NOMO-1 treated with DMSO at 0.1 percent for 48 hours (cell line): ENCODE data around the gene CPZ.
"Not testable (repeated sequence)": the region's sequence is repeated elsewhere in the genome, so short reads cannot be mapped to it uniquely, and the experiment has no call there.

Source experiments
- DNase-seq: peaks from one replicate; lab custom pipeline; 2025; ENCODE audit not compliant: unreplicated experiment; lab: John Stamatoyannopoulos, UW

CPZ gene

DNA sequence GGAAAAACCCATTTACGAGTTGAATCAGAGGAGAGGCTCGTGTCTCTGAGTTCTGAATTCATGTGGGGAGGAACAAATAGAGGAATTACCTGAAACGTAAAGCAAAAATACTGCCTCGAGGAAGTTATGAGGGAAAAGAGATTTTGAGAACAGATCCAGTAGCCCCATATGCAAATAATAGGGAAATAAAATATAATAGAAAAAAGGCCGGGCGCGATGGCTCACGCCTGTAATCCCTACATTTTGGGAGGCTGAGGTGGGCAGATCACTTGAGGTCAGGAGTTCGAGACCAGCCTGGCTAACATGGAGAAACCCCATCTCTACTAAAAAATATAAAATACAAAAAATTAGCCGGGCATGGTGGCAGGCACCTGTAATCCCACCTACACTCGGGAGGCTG, 42.2 kb downstream of the CPZ start:
- DNase-seq, result not testable (repeated sequence)

DNA sequence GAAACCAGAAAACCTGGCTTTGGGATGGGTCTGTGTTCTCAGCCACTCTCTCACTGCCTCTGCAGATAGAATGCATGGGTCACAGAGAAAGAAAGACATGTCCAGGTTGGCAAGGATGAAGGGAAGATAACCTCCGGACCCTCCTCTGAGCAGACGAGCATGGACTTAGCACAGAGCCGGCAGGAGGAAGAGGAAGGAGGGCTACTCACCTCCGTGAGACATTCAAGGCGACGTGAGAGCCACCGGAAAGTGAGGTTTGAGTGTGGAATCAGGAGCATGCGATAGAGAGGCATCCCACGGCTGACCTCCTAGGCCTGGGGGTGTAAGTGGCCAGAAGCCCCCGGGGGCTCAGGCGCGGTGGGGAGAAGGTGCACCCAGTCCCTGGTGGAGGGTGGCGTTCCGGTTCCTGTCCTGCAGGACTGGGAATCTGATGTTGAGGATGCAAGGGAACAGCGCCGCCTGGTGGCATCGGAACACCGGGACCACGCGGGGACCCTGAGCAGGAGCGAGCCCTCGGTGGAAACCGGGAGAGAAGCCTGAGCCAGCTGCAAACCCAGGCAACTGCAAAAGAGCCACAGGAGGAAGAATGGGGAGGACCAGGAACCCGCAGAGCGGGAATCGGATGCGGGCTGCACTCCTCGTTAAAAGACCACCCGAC, 43.5 kb downstream of the CPZ start:
- not testable (repeated sequence) for DNase-seq

DNA sequence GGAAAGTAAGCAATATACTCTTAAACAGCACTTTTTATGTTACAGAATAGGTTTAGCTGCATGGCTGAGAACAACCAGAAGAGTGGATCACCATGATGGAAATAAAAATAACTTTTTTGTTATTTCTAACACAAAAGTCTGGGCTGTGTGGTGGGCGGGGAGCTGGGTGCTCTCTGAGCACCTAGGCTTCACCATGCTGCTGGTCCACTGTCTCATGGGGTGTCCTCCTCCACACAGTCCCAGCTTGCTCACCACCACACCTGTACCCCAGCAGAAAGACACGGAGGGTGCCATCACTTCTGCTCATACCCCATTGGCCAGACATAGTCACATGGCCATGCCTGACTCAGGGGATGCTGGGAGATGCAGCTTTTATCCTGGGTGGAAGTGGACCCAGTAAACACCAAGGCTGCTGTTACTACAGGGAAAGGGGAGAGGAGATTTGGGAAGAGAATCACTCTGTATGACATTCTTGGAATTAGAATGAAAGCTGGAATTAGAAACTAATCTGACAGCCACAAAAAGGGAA, 45.0 kb downstream of the CPZ start:
- no peak for DNase-seq

DNA sequence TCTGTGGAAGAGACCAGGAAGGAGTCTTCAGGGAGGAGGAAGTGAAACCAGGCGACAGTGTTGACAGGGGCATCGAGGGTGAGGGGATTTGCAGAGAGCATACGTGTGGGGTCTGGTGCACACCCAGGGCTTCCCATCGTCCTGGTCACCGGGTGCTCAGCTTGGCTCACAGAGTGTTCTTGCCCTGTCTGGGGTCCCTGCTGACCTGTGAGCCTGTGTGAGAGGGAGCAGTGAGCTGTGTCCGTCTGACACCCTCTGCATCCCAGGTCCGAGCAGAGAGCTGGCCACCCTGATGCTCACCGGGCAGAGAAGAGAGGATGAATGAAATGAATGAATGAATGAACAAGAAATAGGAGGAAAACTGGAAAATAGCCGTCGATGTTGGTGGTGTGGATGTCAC, 46.5 kb downstream of the CPZ start:
- no peak for DNase-seq

DNA sequence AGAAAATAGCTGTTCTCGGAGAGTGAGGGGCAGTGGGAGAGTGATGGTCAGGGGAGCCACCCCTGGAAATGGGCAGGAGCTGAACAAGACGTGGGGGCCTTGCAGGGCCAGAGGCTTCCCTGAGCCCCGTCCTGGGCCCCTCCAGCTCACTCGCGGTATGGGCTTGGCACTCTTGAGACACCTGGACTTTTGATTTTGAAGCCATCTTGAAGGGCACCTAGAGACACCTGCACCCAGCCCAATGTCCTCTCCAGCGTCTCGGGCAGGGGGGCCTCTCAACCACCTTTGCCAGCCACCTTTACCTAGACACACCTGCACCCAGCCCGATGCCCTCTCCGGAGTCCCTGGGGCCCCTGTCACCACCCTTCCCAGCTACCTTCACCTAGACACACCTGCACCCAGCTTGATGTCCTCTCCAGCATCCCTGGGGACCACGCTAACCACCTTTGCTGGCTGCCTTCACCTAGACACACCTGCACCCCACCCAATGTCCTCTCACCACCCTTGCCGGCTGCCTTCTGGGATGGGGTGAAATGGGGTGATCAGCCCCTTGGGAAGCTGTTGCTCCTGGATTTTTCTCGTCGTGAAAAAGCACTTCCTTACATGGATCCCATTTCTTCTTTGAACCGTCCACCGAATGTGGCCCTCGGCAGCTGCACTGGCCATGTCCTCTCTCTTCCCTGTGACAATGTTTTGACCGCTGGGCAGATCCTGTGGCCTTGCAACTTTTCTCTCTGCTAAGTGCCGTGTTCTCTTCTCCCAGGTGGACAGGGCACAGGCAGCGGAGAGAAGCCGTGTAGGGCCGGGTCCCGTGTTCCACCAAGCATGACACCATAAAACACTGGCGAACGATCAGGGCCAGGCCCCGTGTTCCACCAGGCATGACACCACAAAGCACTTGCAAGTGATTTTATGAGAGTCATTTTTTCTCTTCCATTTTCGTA, 47.5 kb downstream of the CPZ start:
- no peak for DNase-seq

DNA sequence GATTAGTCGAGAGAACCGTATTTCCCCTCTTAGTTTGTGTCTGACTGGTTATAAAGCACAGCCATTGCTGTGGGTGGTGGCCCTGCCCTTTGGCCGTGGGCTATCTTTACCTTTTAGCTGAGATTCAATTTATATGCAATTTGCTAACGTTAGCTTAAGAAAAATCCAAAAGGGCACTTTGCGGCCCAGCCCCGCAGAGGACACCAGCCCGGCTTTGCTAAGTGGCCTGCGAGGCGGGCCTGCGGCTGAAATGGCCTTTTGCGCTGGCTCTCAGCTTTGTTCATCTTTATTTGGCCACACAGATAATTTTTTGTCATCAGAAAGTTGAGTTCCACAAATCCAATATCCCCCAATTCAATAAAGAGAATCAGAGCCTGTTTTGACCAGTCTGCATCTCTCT, 48.3 kb downstream of the CPZ start:
- no peak for DNase-seq

DNA sequence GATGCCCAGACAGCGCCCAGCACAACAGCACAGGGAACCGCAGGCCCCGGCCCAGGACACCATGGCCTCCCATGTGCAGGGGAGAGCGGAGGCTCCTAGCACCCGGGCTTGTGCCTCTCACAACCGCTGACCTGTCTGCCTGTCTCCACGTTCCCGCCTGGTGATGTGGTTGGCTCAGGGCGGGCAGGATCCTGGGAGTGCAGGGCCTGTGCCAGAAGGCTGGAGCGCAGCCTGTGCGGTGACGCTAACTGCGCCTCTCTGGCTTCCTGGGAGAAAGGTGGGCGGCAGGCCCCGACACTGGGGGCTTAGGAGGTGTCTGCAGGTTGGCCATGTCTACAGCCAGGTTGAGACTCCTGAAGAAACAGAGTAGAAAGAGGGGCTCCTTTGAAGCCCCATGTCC, 48.7 kb downstream of the CPZ start:
- no peak for DNase-seq

DNA sequence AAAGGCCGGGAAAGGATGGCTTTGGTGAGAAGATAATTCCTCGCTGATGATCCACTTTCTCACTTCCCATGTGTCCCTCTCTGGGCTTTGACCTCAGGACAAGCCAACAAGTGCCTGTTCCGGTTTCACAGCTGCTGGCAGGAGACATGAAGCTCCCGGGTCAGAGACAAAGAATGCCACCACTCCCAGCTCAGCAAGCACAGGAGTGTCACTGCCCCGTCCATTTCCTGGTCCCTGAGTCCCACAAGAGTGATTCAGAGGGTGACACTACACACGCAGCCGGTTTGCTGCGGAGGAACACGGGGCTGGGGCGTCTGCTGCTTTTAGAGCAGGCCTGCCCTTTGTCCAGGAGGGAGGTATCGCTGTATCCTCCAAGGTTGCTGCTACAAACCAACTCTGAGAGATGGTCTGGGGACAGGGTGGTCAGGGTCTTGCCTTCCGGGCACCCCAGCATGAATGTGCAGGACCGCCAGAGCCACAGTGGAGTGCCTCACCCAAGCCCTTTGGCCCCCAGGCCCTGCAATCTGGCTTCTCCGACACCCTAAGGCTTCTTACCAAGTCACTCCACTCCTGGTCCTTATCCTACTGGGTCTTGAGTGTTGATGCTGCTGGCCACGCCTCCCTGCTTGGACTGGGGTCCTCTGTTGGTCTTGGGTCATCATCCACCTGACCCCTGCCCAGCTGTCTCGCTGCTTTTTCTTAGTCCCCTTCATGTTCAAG, 49.5 kb downstream of the CPZ start:
- no peak for DNase-seq

DNA sequence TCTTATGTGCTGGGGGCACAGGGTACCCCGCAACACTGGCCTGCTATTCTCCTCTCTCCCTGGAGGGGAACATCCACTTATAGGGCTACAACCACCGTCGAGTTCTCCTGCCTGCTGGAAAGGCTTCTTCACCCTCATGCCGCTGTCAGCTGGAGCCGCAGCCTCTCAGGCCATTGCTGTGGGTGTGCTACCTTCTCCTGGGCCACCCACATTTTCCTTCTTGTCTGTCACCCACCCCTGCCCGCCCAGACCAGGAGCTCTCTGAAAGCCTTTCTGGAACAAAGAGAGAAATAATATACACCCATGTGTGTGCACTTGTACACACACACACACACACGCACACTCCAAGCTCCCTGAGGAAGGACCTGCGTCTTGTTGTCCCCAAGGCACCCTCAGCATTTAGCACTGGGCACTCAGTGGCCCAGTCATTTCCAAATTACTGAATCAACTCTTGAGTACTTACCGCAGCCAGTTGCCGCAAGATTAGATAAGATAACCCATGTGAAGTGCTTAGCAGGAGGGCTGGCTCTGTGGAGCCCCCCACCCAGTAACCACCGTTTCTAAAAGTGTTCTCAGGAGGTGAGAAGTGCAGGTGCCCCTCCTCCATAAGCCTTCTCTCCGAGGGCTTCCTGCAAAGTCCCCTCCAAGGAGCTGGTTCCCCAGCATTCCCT, 50.2 kb downstream of the CPZ start:
- DNase-seq, result no peak

DNA sequence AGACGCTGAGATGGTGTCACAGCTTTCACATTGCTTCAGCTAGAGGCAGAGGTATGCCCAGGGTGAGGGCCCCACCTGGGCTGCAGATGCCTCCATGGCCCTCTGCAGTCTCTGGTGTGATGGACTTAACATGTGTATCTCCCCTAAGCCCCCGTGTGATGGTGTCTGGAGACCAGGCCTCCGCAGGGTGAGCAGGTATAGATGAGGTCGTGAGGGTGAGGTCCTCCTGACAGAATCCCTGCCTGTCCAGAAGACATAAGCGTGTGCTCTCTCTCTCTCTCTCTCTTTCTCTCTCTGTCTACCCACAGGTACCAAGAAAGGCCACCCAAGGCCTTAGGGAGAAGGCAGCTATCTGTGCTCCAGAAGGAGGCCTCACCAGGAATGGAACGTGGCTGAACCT, 50.9 kb downstream of the CPZ start:
- no peak for DNase-seq

DNA sequence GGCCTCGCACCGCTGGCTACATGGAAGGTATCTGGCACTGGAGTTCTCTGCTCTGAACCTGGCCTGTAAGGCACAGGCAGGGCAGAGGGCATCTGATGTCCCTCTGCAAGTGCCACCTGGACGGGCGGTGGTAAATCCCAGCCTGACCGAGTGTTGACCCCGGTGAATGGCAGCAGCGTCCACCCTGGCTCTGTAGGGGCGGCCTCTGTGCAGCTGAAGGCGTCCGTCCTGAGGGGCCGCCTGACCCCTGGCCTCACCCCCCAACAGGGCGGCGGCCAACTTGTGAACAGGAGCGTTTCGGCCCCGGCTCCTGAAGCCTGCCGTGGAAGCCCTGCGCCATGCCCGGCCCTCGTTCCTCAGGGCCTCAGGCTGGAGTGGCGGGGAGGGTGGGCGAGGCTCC, 51.4 kb downstream of the CPZ start:
- DNase-seq, result no peak

DNA sequence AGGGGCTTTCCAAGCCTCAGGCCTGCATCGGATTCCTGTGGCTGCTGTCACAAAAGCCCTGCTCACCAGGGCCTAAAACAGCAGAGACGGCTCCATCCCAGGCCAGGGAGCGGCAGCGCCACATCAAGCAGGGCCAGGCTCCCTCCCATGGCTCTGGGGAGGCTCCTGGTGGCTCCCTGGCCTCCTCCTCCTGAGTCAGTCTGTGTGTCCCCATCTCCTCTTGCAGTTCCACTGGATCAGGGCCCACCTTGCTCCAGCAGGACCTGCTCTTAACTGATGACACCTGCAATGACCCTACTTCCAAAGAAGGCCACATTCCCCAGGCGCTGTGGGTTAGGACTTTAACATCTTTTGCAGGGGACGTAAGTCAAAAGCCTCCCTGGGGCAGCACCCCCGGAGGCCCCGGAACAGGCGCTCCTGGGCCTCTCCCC, 51.9 kb downstream of the CPZ start:
- DNase-seq, result no peak

DNA sequence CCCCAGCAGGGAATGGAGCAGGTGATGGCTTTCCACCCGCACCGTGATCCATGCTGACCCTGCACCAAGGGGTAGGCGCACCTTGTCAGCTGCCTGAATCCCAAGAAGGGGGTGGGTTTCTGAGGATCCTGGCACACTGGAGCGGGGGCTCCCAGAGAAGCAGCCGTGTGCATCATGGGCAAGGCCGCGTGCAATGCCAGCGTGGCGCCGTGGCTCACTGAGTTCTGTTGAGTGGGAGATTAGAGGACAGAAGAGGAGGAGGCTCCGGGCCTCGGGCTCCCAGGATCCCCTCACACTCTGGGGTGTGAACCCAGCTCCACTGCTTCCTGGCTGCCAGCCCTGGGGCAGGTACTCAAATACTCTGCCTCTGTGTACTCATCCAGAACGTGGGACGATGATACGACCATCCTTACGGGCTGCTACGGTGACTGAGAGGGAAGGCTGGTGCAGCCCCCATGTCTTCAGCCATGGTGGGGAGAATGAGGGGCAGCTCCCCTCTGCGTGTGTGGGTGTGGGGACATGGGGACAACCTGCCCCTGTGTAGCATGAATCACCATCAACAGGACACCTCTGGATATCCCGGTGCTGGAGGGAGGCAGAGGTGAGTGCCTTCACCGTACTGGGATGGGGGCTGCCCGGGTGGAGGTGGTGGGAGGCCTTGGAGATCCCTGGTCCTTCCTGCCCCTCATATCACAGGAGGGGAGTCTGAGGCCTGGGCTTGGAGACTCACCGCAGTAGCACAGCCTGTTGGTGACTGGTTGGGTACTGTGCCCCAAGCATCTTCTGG, 52.6 kb downstream of the CPZ start:
- no peak for DNase-seq

DNA sequence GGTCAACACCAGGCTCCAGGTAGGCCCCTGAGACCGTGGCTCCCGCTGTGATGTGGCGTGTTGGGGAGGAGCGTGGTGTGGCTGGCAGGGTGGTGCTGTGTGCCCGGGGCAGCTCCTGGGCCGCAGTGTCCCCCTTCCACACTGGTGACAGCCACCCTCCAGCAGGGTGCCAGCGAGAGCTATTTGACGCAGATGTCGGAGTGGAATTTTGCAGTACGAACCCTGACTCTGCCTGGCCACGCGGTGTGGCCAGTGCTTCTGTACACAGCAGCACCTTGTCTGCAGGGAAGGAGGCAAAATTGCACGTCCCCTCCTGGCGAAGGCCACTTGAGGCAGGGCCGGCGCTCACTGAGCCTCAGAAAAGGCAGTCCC, 53.2 kb downstream of the CPZ start:
- no peak for DNase-seq

DNA sequence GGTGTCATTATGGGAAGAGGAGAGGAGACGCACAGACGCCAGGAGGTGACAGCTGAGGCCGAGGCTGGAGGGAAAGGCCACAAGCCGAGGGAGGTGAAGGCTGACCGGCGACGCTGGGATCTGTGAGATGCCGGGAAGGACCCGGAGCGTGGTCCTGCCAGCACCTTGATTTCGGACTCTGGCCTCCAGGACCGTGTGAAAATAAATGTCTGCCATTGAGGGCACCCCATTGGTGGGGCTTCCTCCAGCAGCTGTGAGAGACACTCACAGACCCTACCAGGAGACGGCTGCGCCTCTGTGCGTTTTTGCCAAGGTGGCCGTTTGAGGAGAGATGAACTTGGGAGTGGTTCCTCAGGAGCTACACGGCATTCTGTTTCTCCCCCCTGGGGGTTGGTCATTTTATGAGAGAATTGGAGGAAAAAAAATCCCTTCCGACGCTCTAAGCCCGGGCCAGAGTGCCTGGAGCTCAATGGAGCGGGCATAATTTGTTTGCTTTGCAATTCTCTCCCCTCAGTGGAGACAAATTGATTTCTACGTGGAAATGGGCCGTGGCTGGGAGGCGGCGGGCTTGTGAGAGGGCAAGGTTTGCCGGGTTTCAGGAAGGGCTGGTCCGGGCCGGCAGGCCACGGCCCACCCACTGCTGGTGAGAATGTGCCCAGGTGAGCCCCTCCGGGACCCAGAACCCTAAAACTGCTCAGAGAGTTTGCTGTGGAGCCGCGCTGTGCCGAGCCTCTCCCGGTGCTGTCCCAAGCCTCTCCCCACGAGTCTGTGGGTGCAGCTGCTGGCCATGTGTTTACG, 53.9 kb downstream of the CPZ start:
- no peak for DNase-seq

DNA sequence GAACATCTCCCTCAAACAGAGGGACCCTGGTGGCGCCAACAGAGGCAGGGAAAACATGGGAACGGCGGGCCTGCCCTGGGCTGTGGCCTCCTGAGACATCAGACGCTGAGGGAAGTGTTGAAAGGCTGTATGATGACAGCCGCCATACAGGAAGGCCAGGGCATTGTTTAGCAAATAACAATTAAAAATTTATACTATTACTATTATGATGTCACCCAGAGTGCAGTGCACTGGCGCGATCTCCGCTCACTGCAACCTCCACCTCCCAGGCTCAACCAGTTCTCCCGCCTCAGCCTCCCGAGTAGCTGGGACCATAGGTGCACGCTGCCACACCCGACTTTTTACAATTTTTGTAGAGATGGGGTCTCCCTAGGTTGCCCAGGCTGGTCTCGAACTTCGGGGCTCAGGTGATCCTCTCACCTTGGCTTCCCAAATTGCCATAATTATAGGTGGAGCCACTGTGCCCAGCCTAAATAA, 54.6 kb downstream of the CPZ start:
- DNase-seq, result no peak

DNA sequence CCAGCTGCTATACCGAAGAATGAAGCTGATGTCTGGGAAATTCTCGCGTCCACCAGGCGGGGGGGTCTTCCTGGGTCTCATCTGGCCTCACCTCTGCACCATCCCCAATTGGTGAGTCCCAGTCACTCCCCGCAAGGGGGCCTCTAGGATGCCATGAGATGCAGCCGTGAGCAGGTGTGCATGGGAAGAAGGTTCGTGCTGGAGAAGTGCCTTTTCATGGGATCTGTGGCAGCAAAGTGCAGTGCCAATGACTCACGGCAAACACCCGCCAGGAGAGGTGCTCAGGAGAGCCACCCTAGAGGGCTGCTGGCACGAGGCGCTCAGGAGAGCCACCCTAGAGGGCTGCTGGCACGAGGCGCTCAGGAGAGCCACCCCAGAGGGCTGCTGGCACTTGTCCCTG, 55.1 kb downstream of the CPZ start:
- DNase-seq, result no peak

DNA sequence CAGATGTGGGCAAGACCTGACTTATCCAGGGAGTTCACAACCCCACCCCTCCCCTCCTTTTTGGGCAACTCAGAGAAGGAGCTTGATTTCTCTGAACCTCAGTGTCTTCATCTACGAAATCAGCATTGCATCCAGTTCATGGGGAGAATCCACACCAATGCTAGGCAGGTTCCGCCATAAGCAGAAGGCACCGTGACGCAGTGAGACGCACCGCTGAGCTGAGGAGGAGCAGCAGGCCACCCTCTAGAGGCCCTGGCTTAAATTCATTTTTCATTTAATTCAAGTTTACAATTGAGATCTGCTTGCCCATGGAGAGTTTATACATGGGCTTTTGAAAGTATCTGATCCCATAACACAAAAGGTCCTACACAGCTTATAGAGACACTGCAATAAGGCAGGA, 55.7 kb downstream of the CPZ start:
- DNase-seq, result no peak
